ENCODE measurements around the gene OSBPL5.
A peak's percentile ranks its signal among the peaks of the same experiment; 100 is the strongest.

Gene OSBPL5

DNA sequence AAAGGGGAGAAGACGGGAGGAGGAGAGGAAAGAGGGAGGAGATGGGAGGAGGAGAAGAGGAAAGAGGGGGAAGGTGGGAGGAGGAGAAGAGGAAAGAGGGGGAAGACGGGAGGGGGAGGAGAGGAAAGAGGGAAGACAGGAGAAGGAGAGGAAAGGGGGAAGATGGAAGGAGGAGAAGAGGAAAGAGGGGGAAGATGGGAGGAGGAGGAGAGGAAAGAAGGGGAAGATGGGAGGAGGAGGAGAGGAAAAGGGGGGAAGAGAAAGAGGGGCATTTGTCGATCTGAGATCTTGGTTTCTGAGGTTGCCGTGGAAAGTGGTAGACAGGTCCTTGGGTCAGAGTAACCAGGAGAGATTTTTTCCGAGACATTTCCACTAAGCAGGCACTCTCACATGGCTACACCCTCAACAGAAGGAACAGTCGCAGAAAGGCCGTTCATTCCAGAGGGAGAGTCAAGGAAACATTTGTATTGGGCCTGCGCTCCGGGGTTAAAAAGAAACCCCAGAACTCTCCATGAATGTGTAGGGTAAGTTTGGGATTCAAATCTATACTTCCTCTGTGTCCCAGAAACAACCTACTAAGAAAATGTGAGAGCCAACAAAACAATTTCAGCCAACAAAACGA, 68.1 kb downstream of the OSBPL5 start:
- no peak for DNase-seq

DNA sequence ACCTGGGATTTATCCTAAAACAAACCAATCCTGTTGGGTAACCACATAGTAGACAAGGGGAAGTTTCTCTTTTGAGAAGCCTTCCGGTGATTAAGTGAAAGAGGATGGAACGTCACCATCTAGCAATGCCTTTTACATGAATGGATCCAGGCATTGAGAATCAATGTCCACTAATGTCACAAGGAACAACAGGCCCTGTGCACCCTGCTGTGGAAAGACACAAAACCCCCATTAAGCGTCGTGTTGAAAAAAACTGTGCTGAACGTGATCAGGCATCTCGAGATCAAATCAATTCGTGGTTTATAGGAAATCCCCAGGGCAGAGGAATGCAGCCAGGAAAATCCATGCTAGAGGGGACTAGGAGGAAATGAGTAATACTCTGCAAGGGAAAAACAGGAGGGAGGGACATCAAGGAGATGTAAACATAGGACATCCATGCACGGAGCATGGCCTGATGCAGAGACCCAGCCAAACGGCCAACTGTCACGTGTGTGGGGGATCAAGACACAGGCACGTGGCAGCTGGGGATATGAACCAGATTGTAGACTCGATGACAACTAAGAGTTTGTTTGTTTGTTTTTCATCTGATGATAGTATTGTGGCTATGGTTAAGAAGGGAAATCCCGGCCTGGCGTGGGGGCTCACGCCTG, 69.3 kb downstream of the OSBPL5 start:
- DNase-seq = no peak

DNA sequence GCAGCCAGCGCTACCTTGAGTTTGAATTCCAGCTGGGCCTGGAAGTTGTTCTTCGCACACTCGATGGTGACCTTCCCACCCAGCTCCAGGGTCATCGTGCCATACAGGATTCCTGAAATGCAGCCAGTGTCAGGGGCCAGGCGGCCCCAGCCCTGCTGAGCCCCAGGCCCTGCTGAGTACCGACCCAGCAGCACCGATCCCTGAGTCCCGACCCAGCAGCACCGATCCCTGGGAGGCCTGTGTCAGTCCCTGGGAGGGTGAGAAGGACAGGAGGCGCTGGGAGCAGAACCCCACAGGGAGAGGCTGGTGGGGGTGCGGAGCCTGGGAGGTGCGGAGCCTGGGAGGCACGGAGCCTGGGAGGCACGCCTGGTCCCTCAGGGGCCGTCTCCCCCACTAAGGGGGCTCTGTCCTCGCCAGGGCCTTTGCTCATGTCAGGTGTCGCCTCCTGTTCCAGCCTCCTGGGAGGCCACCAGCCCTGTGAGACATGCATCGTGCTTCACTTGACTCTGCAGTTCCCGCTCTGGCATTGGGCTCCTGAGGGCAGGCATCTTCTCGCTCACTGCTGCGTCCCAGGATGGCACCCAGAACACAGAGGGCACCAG, 70.8 kb downstream of the OSBPL5 start:
- DNase-seq = no peak

DNA sequence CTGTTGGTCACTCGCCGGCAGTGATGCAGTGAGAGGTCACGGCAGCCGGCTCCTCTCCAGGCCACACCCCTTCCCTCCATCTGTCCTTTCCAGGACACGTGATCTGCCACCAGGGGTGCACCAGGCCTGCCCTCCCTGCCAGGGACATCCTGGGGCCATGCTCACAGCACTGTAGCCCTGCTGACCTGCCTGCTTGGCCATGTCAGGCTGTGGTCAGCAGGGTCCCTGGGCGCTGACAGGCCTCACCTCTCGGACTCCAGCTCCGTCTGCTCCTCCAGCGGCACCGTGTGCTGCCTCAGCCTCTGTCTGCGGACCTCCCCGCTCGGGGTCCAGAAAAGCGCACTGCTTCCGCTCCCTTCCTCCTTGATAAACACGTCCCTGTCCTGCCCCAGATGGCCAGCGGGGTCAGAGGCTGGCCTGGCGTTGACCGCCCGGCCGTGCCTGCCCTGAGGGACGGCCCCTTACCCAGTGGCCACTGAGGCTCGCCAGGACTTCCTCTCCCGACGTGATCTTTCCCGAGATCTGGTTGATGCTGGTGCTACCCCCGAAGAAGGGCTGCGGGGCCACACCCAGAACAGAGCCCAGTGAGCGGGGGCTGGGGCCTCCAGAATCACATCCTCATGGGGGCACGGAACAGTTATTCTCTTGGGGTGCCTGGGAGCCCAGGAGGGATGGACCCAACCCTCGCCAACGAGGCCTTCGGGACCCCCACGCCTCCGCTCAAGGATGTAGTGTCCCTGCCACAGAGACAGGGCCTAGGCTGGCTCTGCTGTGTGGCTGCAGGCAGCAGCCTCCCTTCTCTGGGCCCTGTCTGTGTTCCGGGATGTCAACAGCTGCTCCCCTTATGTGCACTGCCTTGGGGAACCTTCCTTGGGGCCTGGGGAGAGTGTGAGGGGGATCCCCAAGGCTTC, 71.6 kb downstream of the OSBPL5 start:
- no peak for DNase-seq

DNA sequence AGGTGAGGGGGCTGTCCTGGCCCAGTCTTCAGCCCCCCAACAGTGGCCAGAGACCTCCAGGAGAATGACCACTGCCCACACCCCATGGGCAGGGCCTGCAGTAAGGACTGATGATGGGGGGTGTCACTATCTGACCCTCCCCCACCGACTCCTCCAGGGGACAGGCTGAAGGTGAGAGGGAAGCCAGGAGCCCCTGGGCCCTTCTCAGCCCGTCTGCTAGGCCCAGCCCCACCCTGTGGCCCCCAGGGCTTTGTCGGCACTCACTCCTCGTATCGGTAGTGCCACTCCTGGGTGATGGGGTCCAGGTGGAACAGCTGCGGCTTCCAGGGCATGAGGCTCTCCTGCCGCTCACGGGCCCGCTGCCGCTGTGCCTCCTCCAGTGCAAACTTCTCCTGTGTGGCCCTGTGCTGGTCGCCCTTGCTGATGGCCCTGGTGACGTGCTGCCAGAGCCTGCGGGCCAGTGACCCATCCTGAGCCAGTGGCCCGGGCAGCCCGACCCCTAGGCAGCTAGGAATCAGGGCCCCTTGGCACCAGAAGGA, 72.4 kb downstream of the OSBPL5 start:
- no peak for DNase-seq

DNA sequence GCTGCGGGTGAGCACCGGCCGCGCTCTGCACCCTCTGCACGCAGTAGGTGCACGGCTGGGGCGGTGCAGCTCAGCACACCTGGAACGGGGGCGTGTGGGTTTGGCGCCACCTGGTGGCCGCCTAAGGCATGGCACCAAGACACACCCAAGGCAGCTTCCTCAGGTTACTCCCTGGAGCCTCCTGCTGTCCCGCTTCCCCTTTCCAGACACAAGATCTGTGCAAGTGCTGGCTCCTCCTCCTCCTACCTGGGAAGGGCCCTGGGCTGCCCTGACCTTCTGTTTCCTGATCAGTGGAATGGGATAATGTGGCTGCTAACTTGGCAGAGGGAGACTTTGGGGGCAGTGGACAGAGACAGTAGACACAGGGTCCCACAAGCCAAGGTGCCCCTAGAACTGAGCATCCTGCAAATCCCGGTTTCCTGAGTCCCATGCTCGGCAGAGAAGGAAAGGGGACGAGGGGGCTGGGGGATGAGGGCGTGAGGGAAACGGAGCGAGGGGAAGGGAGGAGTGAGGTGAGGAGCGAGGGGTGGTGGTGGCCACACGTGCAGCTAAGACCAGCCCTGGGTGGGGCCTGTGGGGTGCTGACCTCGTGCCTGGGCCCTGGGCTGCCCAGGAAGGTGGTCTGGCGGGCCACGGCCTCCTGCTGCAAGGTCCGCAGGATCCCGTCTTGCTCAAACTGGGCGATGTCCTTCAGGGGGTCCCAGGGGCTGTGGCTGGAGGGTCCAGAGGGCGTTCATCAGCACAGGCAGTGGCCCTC, 73.1 kb downstream of the OSBPL5 start:
- peak; percentile 32 to 65 (median 50) for DNase-seq

DNA sequence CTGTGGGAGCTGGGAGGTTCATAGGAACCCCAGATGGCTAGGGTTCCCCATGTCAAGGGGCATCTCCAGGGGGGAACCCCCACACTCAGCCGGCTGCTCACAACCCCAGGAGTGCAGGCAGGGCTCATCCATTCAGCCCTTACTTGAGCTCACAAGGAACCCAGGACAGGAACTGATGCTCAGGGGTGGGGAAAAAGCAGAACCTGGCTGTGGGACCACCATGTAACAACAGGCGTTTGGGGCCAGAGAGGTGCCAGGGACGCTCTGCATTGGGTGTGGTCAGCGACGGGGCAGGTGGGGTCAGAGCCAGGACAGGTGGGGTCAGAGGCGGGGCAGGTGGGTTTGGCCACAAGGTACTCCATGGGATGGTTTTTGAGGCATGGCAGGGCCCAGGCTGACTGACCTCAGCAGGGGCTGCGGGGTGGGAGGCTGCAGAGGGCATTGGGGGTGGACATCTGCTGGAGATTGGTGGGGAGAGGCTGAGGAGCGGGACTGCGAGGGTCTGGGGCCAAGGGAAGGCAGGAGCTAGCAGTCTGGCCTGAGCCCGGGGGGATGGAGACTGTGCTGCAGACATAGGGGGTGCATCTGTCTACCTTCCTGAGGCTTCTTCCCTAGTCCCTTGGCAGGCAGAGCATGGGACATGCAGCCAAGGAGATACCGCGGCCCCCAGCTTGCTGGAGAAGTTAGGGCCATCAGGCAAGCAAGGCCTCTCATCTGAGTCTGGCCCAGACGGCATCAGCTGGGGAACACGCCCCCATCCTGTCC, 73.8 kb downstream of the OSBPL5 start:
- no peak for DNase-seq

DNA sequence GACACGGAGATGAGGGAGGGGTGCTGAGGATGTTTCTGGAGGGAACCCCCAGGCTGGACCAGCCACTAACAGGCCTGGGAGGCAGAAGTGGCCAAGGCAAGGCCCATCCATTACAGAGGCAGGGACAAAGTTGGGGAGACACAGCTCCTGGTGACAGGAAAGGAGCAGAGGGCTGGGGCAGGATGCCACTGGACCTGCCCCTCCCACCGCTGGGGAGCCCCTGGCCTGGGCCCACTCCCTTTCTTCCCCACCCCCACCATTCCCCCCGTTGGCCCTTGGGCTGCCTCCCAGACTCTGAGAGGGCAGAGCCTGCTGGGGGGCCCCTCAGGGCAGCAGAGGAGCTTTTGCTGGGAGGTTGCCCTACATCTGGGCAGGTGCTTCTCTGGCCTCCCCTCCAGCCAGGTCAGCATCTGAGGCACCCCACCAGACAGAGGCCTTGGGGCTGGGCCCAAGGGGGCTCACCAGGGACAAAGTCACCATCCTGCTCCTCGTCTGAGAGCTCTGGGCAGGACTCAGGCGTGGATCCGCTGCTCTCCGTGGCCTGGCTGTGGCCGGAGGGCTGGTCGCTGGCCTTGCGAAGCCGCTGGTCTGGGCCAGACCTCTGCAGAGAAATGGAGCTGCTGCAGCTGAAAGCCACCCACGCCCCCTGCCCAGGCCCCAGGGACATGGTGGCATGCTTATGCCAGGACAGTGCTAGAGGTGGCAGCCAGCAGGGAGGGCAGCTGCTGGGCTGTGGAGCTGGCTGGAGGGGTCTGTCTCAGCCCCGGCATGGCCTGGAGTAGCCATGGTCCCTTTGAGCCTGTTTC, 74.8 kb downstream of the OSBPL5 start:
- DNase-seq = no peak

DNA sequence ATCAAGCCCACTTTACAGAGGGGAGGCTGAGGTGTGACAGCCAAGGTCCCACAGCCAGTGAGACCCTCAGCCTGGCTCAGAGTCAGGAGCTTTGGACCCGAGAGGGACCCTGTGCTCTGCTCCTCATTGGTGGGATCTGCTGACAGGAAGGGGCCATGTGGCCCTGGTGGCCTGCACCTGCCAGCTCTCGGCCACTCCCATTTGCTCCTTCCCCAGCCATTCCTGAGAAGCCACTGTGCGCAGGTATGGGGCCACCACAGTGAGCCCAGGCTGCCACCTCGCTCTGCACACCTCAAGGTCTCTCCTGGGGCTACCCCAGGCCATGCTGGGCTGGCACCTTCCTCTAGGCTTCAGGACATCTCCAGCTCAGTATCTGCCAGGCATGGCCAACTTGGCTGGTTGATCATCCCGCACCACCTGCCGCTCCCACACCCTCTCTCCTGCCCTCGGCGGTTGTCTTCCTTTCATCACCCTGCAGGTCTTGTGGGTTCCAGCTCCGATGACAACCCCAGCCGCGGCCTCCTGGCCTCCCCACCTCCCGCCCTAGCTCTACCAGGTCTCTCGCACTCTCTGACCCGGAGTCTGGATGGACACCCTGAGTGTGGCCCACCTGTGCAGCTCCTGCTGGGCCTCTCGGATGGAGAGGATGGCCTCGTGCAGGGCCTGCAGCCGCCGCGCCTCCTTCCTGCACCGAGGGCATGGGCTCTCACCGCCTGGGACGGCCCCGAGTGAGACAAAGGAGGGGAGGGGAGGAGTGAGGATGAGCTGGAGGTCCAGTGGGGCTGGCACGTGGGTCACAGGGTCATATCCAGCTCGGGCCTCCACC, 75.7 kb downstream of the OSBPL5 start:
- no peak for DNase-seq

DNA sequence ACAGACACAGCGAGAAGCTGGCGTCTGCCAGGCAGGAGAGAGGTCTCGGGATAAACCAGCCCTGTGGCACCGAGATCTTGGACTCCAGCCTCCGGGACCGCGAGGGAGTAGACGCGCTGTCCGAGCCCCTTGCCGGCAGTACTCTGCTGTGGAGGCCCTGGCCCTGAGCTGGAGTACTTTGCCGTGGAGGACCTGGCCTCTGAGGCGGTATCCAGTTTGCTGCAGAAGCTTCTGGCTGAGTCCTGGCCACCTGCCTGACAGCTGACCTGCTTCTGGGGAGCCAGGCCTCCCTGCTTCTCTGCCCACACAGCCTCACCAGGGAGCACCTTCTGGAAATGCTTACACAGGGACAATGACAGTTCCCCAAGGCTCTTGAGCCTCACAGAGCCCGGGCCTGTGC, 76.3 kb downstream of the OSBPL5 start:
- no peak for DNase-seq

DNA sequence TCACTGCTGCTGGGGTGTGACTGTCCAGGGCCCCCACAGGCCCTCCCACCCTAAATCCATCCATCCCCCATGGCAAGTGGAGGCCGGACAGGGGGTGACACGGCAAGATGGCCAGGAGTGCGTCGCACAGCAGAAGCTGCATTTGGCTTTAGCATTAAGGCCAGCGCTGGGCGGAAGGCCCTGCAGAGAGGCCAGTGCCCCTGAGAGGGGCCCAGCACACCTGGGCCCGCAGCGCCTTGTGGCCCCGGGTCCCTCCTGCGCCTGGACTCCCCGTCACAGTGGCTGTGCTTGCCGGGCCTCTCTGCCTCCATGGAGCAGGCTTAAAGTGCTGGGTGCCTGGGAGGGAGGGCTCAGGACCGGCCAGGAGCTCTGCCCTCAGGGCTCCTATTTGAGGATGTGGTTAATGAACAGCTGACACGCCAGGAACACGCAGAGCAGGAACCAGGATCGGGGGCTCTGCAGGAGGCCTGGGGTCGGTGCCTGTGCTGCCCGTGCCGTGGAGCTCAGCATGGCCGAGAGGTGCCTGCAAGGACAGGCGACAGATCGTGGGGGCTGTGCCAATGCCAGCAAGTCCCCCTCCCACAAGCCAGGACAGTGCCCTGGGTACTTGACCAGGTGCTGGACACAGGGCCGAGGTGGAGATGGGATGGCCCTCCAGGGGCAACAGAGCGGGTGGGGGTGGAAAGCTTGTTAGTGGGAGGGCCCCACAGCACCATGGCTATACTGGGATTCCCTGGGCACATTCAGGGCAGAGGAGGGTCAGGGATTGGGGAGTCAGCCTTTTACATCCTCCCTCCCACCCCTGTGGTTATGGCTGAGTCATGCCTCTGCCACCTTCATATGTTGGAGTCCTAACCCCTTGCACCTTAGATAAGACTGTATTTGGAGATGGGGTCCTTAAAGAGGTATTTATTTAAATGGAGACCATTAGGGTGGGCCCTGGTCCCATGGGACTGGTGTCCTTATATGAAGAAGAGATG, 77.0 kb downstream of the OSBPL5 start:
- no peak for DNase-seq

DNA sequence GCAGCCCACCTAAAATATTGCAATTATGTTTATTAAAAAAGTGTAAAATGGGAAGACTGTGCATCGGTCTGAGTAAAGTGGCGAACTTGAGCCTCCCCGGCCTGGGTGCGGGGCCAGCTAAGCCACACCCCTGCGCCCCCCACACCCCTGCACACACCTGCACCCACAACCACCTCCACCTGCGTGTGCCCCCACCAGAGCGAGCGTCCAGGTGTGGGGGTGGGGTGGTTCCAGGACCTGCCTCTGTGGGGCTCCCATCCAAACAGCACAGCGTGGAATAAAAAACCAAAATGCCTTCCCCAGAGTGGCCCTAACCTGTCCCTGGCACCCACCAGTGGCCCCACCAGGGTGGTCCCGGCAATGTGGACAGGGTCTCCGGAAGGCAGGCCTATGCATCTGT, 77.7 kb downstream of the OSBPL5 start:
- no peak for DNase-seq

DNA sequence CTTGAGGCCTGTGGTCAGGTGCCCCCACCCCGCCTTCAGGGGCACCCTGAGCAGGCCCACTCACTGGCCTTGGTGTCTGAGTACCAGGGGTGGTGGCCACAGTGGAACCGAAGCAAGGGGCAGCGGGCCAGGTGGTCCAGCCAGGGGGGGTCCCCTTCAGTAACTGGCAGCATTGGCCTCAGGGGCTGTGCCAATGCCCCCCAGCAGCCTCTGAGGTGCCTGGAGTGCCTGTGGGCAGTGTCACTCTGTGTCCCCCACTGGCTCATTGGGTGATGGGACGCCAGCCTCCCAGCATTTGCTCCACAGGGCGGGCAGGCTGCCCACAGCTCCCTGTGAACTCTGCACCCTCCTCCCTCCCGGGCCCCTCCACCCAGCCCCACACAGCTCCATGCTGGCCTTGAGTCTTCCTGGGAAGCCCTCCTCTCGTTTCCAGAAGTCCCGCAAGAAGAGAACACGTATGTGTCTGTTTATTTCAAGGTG, 78.4 kb downstream of the OSBPL5 start:
- no peak for DNase-seq

DNA sequence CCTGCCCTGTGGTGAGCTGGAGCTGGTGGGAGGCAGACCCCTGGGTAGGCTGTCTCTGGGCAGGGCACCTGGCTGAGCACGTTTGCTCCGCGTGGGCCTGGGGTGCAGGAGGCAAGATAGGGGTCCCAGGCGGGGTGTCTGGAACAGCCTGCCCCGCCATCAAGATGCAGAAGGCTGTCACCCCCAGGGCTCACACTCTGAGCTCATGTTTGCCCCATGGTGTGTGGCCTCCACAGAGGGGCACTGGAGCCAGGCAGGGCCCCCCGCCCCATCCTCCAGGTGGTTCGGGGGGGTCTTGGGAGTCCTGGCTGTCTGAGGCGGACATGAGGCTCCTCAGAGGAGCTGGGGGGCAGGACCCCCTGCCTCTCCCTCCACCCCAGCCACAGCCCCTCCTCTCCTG, 79.0 kb downstream of the OSBPL5 start:
- DNase-seq = no peak

DNA sequence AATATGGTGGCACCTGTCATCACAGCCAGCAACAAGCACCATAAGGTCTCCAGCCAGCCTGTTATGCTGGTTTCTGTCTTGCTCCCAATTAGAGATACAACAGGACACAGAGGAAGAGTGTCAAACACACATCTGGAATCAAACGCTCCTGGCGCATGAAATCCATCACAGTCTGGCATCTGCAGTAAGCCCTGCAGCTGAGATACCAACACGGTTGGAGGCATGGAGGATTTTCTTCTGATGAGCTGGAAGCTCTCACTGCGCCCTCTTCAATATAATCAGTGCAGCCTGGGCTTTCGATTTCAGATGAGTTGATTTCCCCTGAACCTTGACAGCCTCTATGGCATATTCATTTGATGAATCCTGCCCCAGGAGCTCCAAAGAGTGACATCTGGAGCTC, 80.1 kb downstream of the OSBPL5 start:
- no peak for DNase-seq

DNA sequence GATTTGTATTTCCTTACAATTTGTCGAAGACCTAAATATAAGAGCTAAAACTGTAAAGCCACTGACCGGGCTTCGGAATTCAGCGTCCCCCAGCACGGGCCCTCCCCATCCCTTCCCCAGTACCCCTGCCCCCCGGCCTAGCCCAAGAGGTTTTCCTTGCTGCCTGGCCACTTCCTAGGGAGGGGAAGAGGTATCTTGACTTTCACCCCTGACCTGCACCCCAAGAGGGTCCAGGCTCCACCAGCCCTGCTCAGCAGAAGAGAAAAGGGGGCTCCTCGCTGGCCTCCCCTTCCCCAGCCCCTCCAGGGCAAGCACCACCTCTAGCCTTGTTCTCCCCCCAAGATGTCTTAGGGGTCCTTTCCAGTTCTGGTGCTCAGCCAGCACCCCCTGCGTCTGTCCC, 81.8 kb downstream of the OSBPL5 start:
- DNase-seq = no peak

DNA sequence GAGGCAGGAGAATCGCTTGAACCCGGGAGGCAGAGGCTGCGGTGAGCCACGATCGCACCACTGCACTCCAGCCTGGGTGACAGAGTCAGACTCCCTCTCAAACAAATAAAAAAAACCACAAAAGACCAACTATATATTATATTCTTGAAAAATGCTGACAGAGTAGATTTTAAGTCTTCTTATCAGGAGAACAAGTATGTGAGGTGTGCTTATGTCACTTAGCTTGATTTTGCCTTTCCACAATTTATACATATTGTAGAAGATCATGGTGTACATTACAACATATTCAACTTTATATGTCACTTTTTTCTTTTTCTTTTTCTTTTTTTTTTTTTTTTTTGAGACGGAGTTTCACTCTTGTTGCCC, 83.7 kb downstream of the OSBPL5 start:
- no peak for DNase-seq

DNA sequence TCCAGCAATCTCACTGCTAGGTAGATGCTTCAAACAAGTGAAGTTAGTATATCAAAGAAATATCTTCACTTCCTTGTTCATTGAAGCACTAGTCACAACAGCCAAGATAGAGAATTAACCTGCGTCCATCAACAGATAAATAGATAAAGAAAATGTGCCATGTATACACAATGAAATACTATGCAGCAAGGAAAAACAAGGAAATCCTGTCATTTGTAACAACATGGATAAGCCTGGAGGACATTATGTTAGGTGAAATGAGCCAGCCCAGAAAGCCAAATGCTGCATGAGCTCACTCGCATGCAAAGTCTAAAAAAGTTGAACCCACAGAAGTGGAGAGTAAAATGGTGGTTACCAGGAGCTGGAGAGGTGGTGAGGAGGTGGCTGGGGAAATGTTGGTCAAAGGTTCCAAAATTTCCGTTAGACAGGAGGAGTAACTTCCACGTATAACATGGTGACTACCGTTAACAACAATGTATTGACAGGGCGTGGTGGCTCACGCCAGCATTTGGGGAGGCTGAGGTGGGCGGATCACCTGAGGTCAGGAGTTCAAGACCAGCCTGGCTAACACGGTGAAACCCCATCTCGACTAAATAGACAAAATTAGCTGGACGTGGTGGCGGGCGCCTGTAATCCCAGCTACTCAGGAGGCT, 84.3 kb downstream of the OSBPL5 start:
- no peak for DNase-seq

All from activated naive CD4-positive, alpha-beta T cell (primary cell).